Midbrain (tissue), 1 donor: ENCODE data around the gene SHF.

Source experiments
- DNase-seq: peaks from one replicate; lab custom pipeline; 2025; lab: John Stamatoyannopoulos, UW

Gene SHF

GRCh38 chr15:45169608-45170480 is 17.9 kb downstream of the SHF start:
- no peak for DNase-seq

- no peak for DNase-seq
These were observed 18.8 kb downstream of the SHF start for GRCh38 chr15:45168751-45169551.

- no peak for DNase-seq
These were observed 19.5 kb downstream of the SHF start for GRCh38 chr15:45168286-45168685.

- no peak for DNase-seq
These were observed 20.0 kb downstream of the SHF start for GRCh38 chr15:45167631-45168205.

GRCh38 chr15:45166834-45167630 is 20.7 kb downstream of the SHF start:
- DNase-seq = peak; percentile 88

GRCh38 chr15:45165536-45165935 is 22.2 kb downstream of the SHF start:
- DNase-seq = no peak

GRCh38 chr15:45164914-45165313 is 22.9 kb downstream of the SHF start:
- no peak for DNase-seq

GRCh38 chr15:45163508-45163856 is 24.3 kb downstream of the SHF start:
- no peak for DNase-seq

- DNase-seq = peak; percentile 82
These were observed 24.8 kb downstream of the SHF start for GRCh38 chr15:45162771-45163507.

- no peak for DNase-seq
These were observed 26.1 kb downstream of the SHF start for GRCh38 chr15:45161666-45162065.

GRCh38 chr15:45157974-45158373 is 29.8 kb downstream of the SHF start:
- DNase-seq = peak; percentile 60

GRCh38 chr15:45156744-45157455 is 30.9 kb downstream of the SHF start:
- DNase-seq = no peak

GRCh38 chr15:45155739-45156138 is 32.0 kb downstream of the SHF start:
- DNase-seq = no peak

- DNase-seq = no peak
These were observed 35.6 kb downstream of the SHF start for GRCh38 chr15:45151998-45152828.

GRCh38 chr15:45150997-45151396 is 36.8 kb downstream of the SHF start:
- no peak for DNase-seq

- no peak for DNase-seq
These were observed 37.3 kb downstream of the SHF start for GRCh38 chr15:45150481-45150880.

GRCh38 chr15:45149060-45149459 is 38.7 kb downstream of the SHF start:
- no peak for DNase-seq

GRCh38 chr15:45148076-45149059 is 39.4 kb downstream of the SHF start:
- no peak for DNase-seq
